ENCODE measurements around the gene PANX3. TPM values are rescaled to one million over a fixed set of nuclear protein-coding genes. Genes with fewer than 3 reads are reported as not detected.

PANX3 gene
- total and polyA plus RNA-seq, 7 donors: not detected

- 34 to 45% (median 35%) methylated on average over 3 of the region's 3 CpGs for WGBS, 3 donors
- Histone ChIP-seq H3K4me3 (no peak overlapping the region), H3K36me3 (ENCODE audit: insufficient read depth in 1 of 2, low read depth in 1 of 2) (peaks cover 0 to 30% of the 10 kb centered on the region in 2 donors), H3K4me1 (no peaks in the 10 kb centered on the region), H3K27ac (no peak overlapping the region), H3K27me3 (ENCODE audit: insufficient read depth in 3 of 3, low read length in 2 of 3) (no peaks in the 10 kb centered on the region), H3K9me3 (no peaks in the 10 kb centered on the region)
- intact Hi-C loops (cut with DNase I): loop anchor here in 1 of 2 donors (5.0 kb wide), 1 partner anchor 193 kb away; no protein-coding TSS in a partner anchor
- ATAC-seq (peak; percentile 18 to 40 (median 32)), DNase-seq (no peak)
- TF ChIP-seq, protein P1, sequence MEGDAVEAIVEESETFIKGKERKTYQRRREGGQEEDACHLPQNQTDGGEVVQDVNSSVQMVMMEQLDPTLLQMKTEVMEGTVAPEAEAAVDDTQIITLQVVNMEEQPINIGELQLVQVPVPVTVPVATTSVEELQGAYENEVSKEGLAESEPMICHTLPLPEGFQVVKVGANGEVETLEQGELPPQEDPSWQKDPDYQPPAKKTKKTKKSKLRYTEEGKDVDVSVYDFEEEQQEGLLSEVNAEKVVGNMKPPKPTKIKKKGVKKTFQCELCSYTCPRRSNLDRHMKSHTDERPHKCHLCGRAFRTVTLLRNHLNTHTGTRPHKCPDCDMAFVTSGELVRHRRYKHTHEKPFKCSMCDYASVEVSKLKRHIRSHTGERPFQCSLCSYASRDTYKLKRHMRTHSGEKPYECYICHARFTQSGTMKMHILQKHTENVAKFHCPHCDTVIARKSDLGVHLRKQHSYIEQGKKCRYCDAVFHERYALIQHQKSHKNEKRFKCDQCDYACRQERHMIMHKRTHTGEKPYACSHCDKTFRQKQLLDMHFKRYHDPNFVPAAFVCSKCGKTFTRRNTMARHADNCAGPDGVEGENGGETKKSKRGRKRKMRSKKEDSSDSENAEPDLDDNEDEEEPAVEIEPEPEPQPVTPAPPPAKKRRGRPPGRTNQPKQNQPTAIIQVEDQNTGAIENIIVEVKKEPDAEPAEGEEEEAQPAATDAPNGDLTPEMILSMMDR (IDR thresholded peaks at IDR 0.05): no peak
Observed at GRCh38 chr11:124643605-124644425, 32.6 kb downstream of the PANX3 start.

- H3K4me1 ChIP-seq: no peaks in the 10 kb centered on the region
- TF ChIP-seq, protein P1 (IDR thresholded peaks at IDR 0.05): peak; percentile 73
- intact Hi-C loops (cut with DNase I): loop anchor here in 1 of 2 donors (5.0 kb wide), 1 partner anchor 193 kb away; no protein-coding TSS in a partner anchor
- WGBS, 3 donors: 28 to 31% (median 29%) methylated on average over 16 of the region's 16 CpGs
- no peaks in the 10 kb centered on the region for H3K9me3 ChIP-seq
- no peaks in the 10 kb centered on the region for H3K27me3 ChIP-seq (ENCODE audit: insufficient read depth in 3 of 3, low read length in 2 of 3)
- ATAC-seq: peak; percentile 73 to 91 (median 83)
- DNase-seq: peak; percentile 42 to 57
- H3K4me3 ChIP-seq: no peak overlapping the region
- no peak overlapping the region for H3K27ac ChIP-seq
- peaks cover 0 to 22% of the 10 kb centered on the region in 2 donors for H3K36me3 ChIP-seq (ENCODE audit: insufficient read depth in 1 of 2, low read depth in 1 of 2)
Observed at GRCh38 chr11:124644426-124645280, 33.4 kb downstream of the PANX3 start.

- DNase-seq: no peak
- intact Hi-C loops (cut with DNase I): no loop called here
- WGBS, 3 donors: 77 to 85% (median 81%) methylated on average over 3 of the region's 3 CpGs
- H3K9me3 ChIP-seq: no peaks in the 10 kb centered on the region
- H3K4me3 ChIP-seq: no peak overlapping the region
- H3K36me3 ChIP-seq (ENCODE audit: insufficient read depth in 1 of 2, low read depth in 1 of 2): peaks cover 0 to 16% of the 10 kb centered on the region in 2 donors
- no peaks in the 10 kb centered on the region for H3K27me3 ChIP-seq (ENCODE audit: insufficient read depth in 3 of 3, low read length in 2 of 3)
- no peaks in the 10 kb centered on the region for H3K4me1 ChIP-seq
- ATAC-seq: no peak
- TF ChIP-seq, protein P1 (IDR thresholded peaks at IDR 0.05): no peak
- H3K27ac ChIP-seq: no peak overlapping the region
Observed at GRCh38 chr11:124646148-124646547, 34.9 kb downstream of the PANX3 start.

- Histone ChIP-seq H3K27me3 (ENCODE audit: insufficient read depth in 3 of 3, low read length in 2 of 3) (no peaks in the 10 kb centered on the region), H3K4me3 (no peak overlapping the region), H3K9me3 (no peaks in the 10 kb centered on the region), H3K27ac (no peak overlapping the region), H3K36me3 (ENCODE audit: insufficient read depth in 1 of 2, low read depth in 1 of 2) (peaks cover 0 to 28% of the 10 kb centered on the region in 2 donors), H3K4me1 (no peaks in the 10 kb centered on the region)
- TF ChIP-seq, protein P1 (IDR thresholded peaks at IDR 0.05): no peak
- no peak for ATAC-seq
- no peak for DNase-seq
- intact Hi-C loops (cut with DNase I): no loop called here
- WGBS, 3 donors: 70 to 76% (median 72%) methylated on average over 6 of the region's 6 CpGs
Observed at GRCh38 chr11:124648610-124649009, 37.4 kb downstream of the PANX3 start.
